Smooth muscle cell of the brain vasculature (primary cell): ENCODE measurements around the gene CNOT3.
"Not testable (repeated sequence)": the region's sequence is repeated elsewhere in the genome, so short reads cannot be mapped to it uniquely, and the experiment has no call there.

ENCODE experiments used
- DNase-seq: peaks from one replicate; pipeline ENCODE4 v3.0.0-alpha.2; 2012; ENCODE audit warnings: low read depth, low spot score

Gene CNOT3

GRCh38 chr19:54191011-54191810 is 53.6 kb downstream of the CNOT3 start, which contains the start of gene TSEN34:
Gene TSEN34 (plus strand): TSS chr19:54191308. CDS start chr19:54191365, 57 bp downstream.
- no peak for DNase-seq

- no peak for DNase-seq
These were observed 54.4 kb downstream of the CNOT3 start for GRCh38 chr19:54191811-54192453.

- DNase-seq = no peak
These were observed 55.4 kb downstream of the CNOT3 start for GRCh38 chr19:54193011-54193410.

- DNase-seq = not testable (repeated sequence)
These were observed 56.9 kb downstream of the CNOT3 start for GRCh38 chr19:54194463-54194862.

- DNase-seq = no peak
These were observed 59.0 kb downstream of the CNOT3 start for GRCh38 chr19:54196536-54196935.

GRCh38 chr19:54197121-54197520 is 59.6 kb downstream of the CNOT3 start:
- DNase-seq = no peak

- DNase-seq = no peak
These were observed 61.8 kb downstream of the CNOT3 start for GRCh38 chr19:54199401-54199800.

GRCh38 chr19:54201172-54201701 is 63.7 kb downstream of the CNOT3 start:
- DNase-seq = no peak

- DNase-seq = no peak
These were observed 64.4 kb downstream of the CNOT3 start for GRCh38 chr19:54201980-54202379.

- no peak for DNase-seq
These were observed 65.6 kb downstream of the CNOT3 start for GRCh38 chr19:54203151-54203611.

GRCh38 chr19:54204767-54205468 is 67.4 kb downstream of the CNOT3 start:
- DNase-seq = no peak
